ENCODE data around the gene THRA. TPM values are rescaled to one million over a fixed set of nuclear protein-coding genes. Genes with fewer than 3 reads are reported as not detected.

THRA gene
- total and polyA plus RNA-seq, 2 donors (not counting 3 experiments of a cell fraction or from before 2014, with no cell fraction given): 17.4 to 29.6 TPM

- Histone ChIP-seq H3K9ac (replicated peaks; ENCODE audit: extremely low read depth, insufficient read depth, low read length) (no peak overlapping the region), H3K79me2 (ENCODE audit: control insufficient read depth, insufficient read depth, low read length) (peaks cover 2% of the 10 kb centered on the region), H3K4me2 (ENCODE audit: insufficient read depth, low read length) (no peak overlapping the region), H4K20me1 (replicated peaks; ENCODE audit: control insufficient read depth, extremely low read depth, insufficient read depth, low read length) (no peaks in the 10 kb centered on the region), H2AFZ (ENCODE audit: low read depth, low read length) (no peak overlapping the region), H3K27me3 (ENCODE audit: control insufficient read depth in 2 of 2, insufficient read depth in 2 of 2, low read length in 2 of 2) (no peaks in the 10 kb centered on the region), H3K9me1 (replicated peaks; ENCODE audit: control insufficient read depth, extremely low read depth, insufficient read depth, low read length) (no peaks in the 10 kb centered on the region), H3K27ac (ENCODE audit: insufficient read depth, low read depth, low read length) (no peak overlapping the region), H3K9me3 (replicated peaks; ENCODE audit: control insufficient read depth, insufficient read depth, low read length) (no peaks in the 10 kb centered on the region), H3K4me3 (replicated peaks in 1 of 3; ENCODE audit: insufficient read depth in 1 of 3, low read depth in 1 of 3, low read length in 3 of 3) (no peak overlapping the region), H3K36me3 (ENCODE audit: control insufficient read depth in 2 of 2, extremely low read depth in 1 of 2, insufficient read depth in 2 of 2, low read length in 2 of 2) (peaks cover 0 to 5% of the 10 kb centered on the region in 2 experiments), H3K4me1 (ENCODE audit: control insufficient read depth, extremely low read depth, insufficient read depth, low read length) (peaks cover 36% of the 10 kb centered on the region)
- intact Hi-C loops (cut with micrococcal nuclease) (no loop called here), dilution Hi-C loops (cut with MboI; ENCODE audit: extremely low pct_ligation_motif_present, low sequenced_read_pairs) (no loop called here)
- no TSS peak for BruUV-seq (replicated peaks)
- POLR2A ChIA-PET: no interaction called here
- FAIRE-seq: no peak
- CTCF ChIA-PET: interaction anchor here (0.8 to 1.8 kb wide), 6 partner anchors 8 to 98 kb away, joined by 3 to 6 read pairs (median 4); no protein-coding TSS in a partner anchor
- peak; percentile 53 for DNase-seq (ENCODE audit: low read depth, low spot score)
- TF ChIP-seq JUN (IDR thresholded peaks at IDR 0.05; ENCODE audit: borderline replicate concordance, insufficient read depth, insufficient read length, low read depth): no peak
- no peak for TF ChIP-seq POLR2AphosphoS5 (IDR thresholded peaks at IDR 0.05; ENCODE audit: insufficient read depth, low read depth, low read length)
- TF ChIP-seq CTCF (IDR thresholded peaks at IDR 0.05; ENCODE audit: extremely low read depth in 1 of 2, insufficient read depth in 1 of 2, low read depth in 1 of 2, low read length in 2 of 2): peak; percentile 9 to 21
- no peak for TF ChIP-seq MYC (IDR thresholded peaks at IDR 0.05; ENCODE audit: low read depth, low read length)
- TF ChIP-seq GATA2 (IDR thresholded peaks at IDR 0.05; ENCODE audit: insufficient read depth, insufficient read length, low read depth, low read length): no peak
These were observed 7.3 kb downstream of the THRA start for GRCh38 chr17:40069751-40070708.

Measured in endothelial cell of umbilical vein (primary cell).